ENCODE measurements around the gene MED17.

MED17 gene

GRCh38 chr11:93813974-93814373, 29.9 kb downstream of the MED17 start:
- Histone ChIP-seq H4K5ac (ENCODE audit: low read length) (no peak overlapping the region), H3K4ac (ENCODE audit: low read depth, low read length) (no peak overlapping the region), H3K79me1 (ENCODE audit: low read length) (peaks cover 3% of the 10 kb centered on the region), H2AK5ac (ENCODE audit: low read length) (no peak overlapping the region), H3K4me1 (ENCODE audit: control insufficient read depth, low read depth, low read length) (peaks cover 16% of the 10 kb centered on the region), H3K27me3 (ENCODE audit: insufficient read depth, low read length, poor library complexity) (no peaks in the 10 kb centered on the region), H3K23ac (ENCODE audit: low read length) (no peak overlapping the region), H3K79me2 (ENCODE audit: control insufficient read depth, insufficient read depth, low read length) (no peaks in the 10 kb centered on the region), H3K9ac (ENCODE audit: low read length) (no peak overlapping the region), H2BK15ac (replicated peaks; ENCODE audit: low read depth) (no peak overlapping the region), H3K4me3 (ENCODE audit: low read length) (no peak overlapping the region), H3K18ac (ENCODE audit: low read length) (no peak overlapping the region), H2BK5ac (ENCODE audit: low read length) (no peak overlapping the region), H2BK120ac (ENCODE audit: low read depth, low read length) (no peak overlapping the region), H3K4me2 (ENCODE audit: low read length) (no peak overlapping the region), H3K27ac (ENCODE audit: low read depth, low read length) (no peak overlapping the region), H3K56ac (ENCODE audit: low read length) (no peak overlapping the region), H4K8ac (ENCODE audit: low read depth, low read length) (no peak overlapping the region), H3K36me3 (ENCODE audit: control insufficient read depth, insufficient read depth, low read length) (peaks cover 12% of the 10 kb centered on the region)
- DNase-seq: no peak
- no CpG with 5 or more reads among the region's 5 CpGs for WGBS (ENCODE audit: extremely low coverage, insufficient coverage, low lambda C conversion rate)

- Histone ChIP-seq H2BK15ac (replicated peaks; ENCODE audit: low read depth) (no peak overlapping the region), H3K9ac (ENCODE audit: low read length) (no peak overlapping the region), H3K4me2 (ENCODE audit: low read length) (no peak overlapping the region), H3K4me1 (ENCODE audit: control insufficient read depth, low read depth, low read length) (peaks cover 24% of the 10 kb centered on the region), H3K79me1 (ENCODE audit: low read length) (peaks cover 2% of the 10 kb centered on the region), H3K4ac (ENCODE audit: low read depth, low read length) (no peak overlapping the region), H3K18ac (ENCODE audit: low read length) (no peak overlapping the region), H3K36me3 (ENCODE audit: control insufficient read depth, insufficient read depth, low read length) (peaks cover 6% of the 10 kb centered on the region), H3K27me3 (ENCODE audit: insufficient read depth, low read length, poor library complexity) (no peaks in the 10 kb centered on the region), H4K5ac (ENCODE audit: low read length) (no peak overlapping the region), H3K79me2 (ENCODE audit: control insufficient read depth, insufficient read depth, low read length) (no peaks in the 10 kb centered on the region), H3K56ac (ENCODE audit: low read length) (peak overlapping the region; percentile 1), H3K4me3 (ENCODE audit: low read length) (no peak overlapping the region), H4K8ac (ENCODE audit: low read depth, low read length) (no peak overlapping the region), H3K23ac (ENCODE audit: low read length) (no peak overlapping the region), H2AK5ac (ENCODE audit: low read length) (no peak overlapping the region), H3K27ac (ENCODE audit: low read depth, low read length) (peak overlapping the region; percentile 55), H2BK120ac (ENCODE audit: low read depth, low read length) (no peak overlapping the region), H2BK5ac (ENCODE audit: low read length) (peak overlapping the region; percentile 35)
- WGBS (ENCODE audit: extremely low coverage, insufficient coverage, low lambda C conversion rate): no CpG with 5 or more reads among the region's 6 CpGs
- DNase-seq: peak; percentile 79
Observed at GRCh38 chr11:93814966-93815633, 31.0 kb downstream of the MED17 start.

- peak; percentile 85 for DNase-seq
- Histone ChIP-seq H3K23ac (ENCODE audit: low read length) (peak overlapping the region; percentile 25), H3K4me1 (ENCODE audit: control insufficient read depth, low read depth, low read length) (peaks cover 31% of the 10 kb centered on the region), H3K79me2 (ENCODE audit: control insufficient read depth, insufficient read depth, low read length) (no peaks in the 10 kb centered on the region), H3K27ac (ENCODE audit: low read depth, low read length) (peak overlapping the region; percentile 86), H3K27me3 (ENCODE audit: insufficient read depth, low read length, poor library complexity) (no peaks in the 10 kb centered on the region), H4K5ac (ENCODE audit: low read length) (no peak overlapping the region), H2BK15ac (replicated peaks; ENCODE audit: low read depth) (no peak overlapping the region), H4K8ac (ENCODE audit: low read depth, low read length) (no peak overlapping the region), H2BK5ac (ENCODE audit: low read length) (peak overlapping the region; percentile 75), H3K4me2 (ENCODE audit: low read length) (no peak overlapping the region), H2AK5ac (ENCODE audit: low read length) (peak overlapping the region; percentile 81), H2BK120ac (ENCODE audit: low read depth, low read length) (no peak overlapping the region), H3K56ac (ENCODE audit: low read length) (peak overlapping the region; percentile 78), H3K9ac (ENCODE audit: low read length) (peak overlapping the region; percentile 27), H3K4me3 (ENCODE audit: low read length) (no peak overlapping the region), H3K4ac (ENCODE audit: low read depth, low read length) (no peak overlapping the region), H3K79me1 (ENCODE audit: low read length) (no peaks in the 10 kb centered on the region), H3K36me3 (ENCODE audit: control insufficient read depth, insufficient read depth, low read length) (peaks cover 2% of the 10 kb centered on the region), H3K18ac (ENCODE audit: low read length) (peak overlapping the region; percentile 13)
- no CpG with 5 or more reads among the region's 4 CpGs for WGBS (ENCODE audit: extremely low coverage, insufficient coverage, low lambda C conversion rate)
Observed at GRCh38 chr11:93817426-93818348, 33.6 kb downstream of the MED17 start.

GRCh38 chr11:93819966-93820695, 36.0 kb downstream of the MED17 start:
- H3K23ac ChIP-seq (ENCODE audit: low read length): no peak overlapping the region
- H3K56ac ChIP-seq (ENCODE audit: low read length): peak overlapping the region; percentile 88
- peak overlapping the region; percentile 99 for H2AK5ac ChIP-seq (ENCODE audit: low read length)
- H3K79me2 ChIP-seq (ENCODE audit: control insufficient read depth, insufficient read depth, low read length): no peaks in the 10 kb centered on the region
- H3K9ac ChIP-seq (ENCODE audit: low read length): peak overlapping the region; percentile 52
- WGBS (ENCODE audit: extremely low coverage, insufficient coverage, low lambda C conversion rate): no CpG with 5 or more reads among the region's 8 CpGs
- H3K4ac ChIP-seq (ENCODE audit: low read depth, low read length): no peak overlapping the region
- peak; percentile 56 for DNase-seq
- no peak overlapping the region for H2BK15ac ChIP-seq (replicated peaks; ENCODE audit: low read depth)
- no peak overlapping the region for H3K4me3 ChIP-seq (ENCODE audit: low read length)
- no peaks in the 10 kb centered on the region for H3K27me3 ChIP-seq (ENCODE audit: insufficient read depth, low read length, poor library complexity)
- H3K27ac ChIP-seq (ENCODE audit: low read depth, low read length): peak overlapping the region; percentile 77
- H3K18ac ChIP-seq (ENCODE audit: low read length): peak overlapping the region; percentile 22
- no peak overlapping the region for H4K8ac ChIP-seq (ENCODE audit: low read depth, low read length)
- no peaks in the 10 kb centered on the region for H3K79me1 ChIP-seq (ENCODE audit: low read length)
- no peak overlapping the region for H3K4me2 ChIP-seq (ENCODE audit: low read length)
- H2BK5ac ChIP-seq (ENCODE audit: low read length): peak overlapping the region; percentile 97
- H2BK120ac ChIP-seq (ENCODE audit: low read depth, low read length): no peak overlapping the region
- H4K5ac ChIP-seq (ENCODE audit: low read length): no peak overlapping the region
- peaks cover 31% of the 10 kb centered on the region for H3K4me1 ChIP-seq (ENCODE audit: control insufficient read depth, low read depth, low read length)
- no peaks in the 10 kb centered on the region for H3K36me3 ChIP-seq (ENCODE audit: control insufficient read depth, insufficient read depth, low read length)

GRCh38 chr11:93820847-93821246, 36.8 kb downstream of the MED17 start:
- no peak overlapping the region for H4K8ac ChIP-seq (ENCODE audit: low read depth, low read length)
- WGBS (ENCODE audit: extremely low coverage, insufficient coverage, low lambda C conversion rate): no CpG with 5 or more reads among the region's 14 CpGs
- H3K36me3 ChIP-seq (ENCODE audit: control insufficient read depth, insufficient read depth, low read length): no peaks in the 10 kb centered on the region
- peak overlapping the region; percentile 29 for H3K4ac ChIP-seq (ENCODE audit: low read depth, low read length)
- no peak overlapping the region for H2BK15ac ChIP-seq (replicated peaks; ENCODE audit: low read depth)
- no peaks in the 10 kb centered on the region for H3K79me2 ChIP-seq (ENCODE audit: control insufficient read depth, insufficient read depth, low read length)
- no peak for DNase-seq
- H3K23ac ChIP-seq (ENCODE audit: low read length): no peak overlapping the region
- no peak overlapping the region for H2AK5ac ChIP-seq (ENCODE audit: low read length)
- H3K9ac ChIP-seq (ENCODE audit: low read length): no peak overlapping the region
- H3K4me3 ChIP-seq (ENCODE audit: low read length): no peak overlapping the region
- no peak overlapping the region for H3K27ac ChIP-seq (ENCODE audit: low read depth, low read length)
- no peak overlapping the region for H3K56ac ChIP-seq (ENCODE audit: low read length)
- no peak overlapping the region for H4K5ac ChIP-seq (ENCODE audit: low read length)
- H3K4me2 ChIP-seq (ENCODE audit: low read length): no peak overlapping the region
- H3K18ac ChIP-seq (ENCODE audit: low read length): no peak overlapping the region
- no peak overlapping the region for H2BK120ac ChIP-seq (ENCODE audit: low read depth, low read length)
- H2BK5ac ChIP-seq (ENCODE audit: low read length): no peak overlapping the region
- H3K79me1 ChIP-seq (ENCODE audit: low read length): no peaks in the 10 kb centered on the region
- no peaks in the 10 kb centered on the region for H3K27me3 ChIP-seq (ENCODE audit: insufficient read depth, low read length, poor library complexity)
- peaks cover 31% of the 10 kb centered on the region for H3K4me1 ChIP-seq (ENCODE audit: control insufficient read depth, low read depth, low read length)

All from mesendoderm (in vitro differentiated cells).